NCI-H526 treated with DMSO at 0.1 percent for 48 hours (cell line): Measurements from ENCODE around the gene SLC24A3.

Experiments used
- DNase-seq: peaks from one replicate; lab custom pipeline; 2025; lab: John Stamatoyannopoulos, UW

The SLC24A3 gene

GRCh38 chr20:19504251-19504650, 291.8 kb downstream of the SLC24A3 start:
- no peak for DNase-seq

DNA sequence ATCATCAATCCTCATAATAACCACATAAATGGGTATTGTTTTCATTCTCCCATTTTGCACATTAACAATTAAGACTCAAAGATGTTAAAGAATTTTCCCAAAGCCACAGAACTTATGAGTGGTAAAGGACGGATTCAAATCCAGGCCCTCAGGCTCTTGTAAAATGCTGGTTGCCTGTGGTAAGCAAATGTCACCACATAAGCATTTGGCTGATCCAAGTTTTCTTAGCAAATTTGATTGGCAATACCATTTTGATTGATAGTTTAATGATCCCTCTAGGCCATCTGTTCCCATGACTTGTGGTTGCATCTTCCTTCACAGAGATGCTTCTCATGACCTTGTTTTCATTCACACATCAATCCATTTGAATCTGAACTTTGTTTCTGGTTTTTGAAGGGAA, 293.6 kb downstream of the SLC24A3 start:
- DNase-seq, result no peak

GRCh38 chr20:19508449-19508848, 296.0 kb downstream of the SLC24A3 start:
- no peak for DNase-seq

DNA sequence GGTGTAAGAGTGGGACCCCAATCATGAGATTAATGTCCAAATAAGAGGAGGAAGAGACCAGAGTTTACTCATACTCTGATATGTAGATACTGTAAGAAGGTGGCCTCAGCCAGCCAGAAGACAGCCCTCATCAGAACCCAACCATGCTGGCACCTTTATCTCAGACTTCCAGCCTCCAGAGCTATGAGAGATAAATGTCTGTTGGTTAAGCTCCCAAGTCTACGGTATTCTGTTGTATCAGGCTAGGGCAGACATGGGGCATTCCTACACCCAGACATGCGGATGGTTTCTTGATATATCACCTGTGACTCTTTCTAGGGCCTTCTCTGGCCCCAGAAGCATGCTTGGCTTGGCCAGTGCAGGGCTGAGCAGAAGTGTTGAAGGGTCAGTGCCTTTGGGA, 298.2 kb downstream of the SLC24A3 start:
- no peak for DNase-seq

DNA sequence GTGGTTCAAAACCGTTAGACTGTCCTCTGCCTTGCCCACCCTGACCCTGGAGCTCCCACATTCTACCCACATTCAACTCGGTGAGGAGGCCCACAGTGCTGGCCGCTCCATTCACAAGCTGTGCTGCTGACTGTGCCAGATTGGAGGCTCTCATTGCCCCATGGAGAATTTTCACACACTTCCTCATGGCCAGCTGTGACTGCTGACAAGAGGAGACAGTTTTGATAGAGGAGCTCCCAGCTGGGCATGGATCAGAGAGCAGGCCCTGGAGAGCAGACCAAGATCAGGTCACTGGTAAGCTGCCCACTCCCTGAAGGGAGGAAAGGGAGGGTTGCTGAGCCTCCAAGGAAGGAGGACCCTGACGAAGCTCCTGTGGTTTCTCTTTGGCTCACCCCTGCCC, 299.5 kb downstream of the SLC24A3 start:
- no peak for DNase-seq

- DNase-seq, result no peak
Measured at GRCh38 chr20:19512886-19513677, 300.6 kb downstream of the SLC24A3 start.

DNA sequence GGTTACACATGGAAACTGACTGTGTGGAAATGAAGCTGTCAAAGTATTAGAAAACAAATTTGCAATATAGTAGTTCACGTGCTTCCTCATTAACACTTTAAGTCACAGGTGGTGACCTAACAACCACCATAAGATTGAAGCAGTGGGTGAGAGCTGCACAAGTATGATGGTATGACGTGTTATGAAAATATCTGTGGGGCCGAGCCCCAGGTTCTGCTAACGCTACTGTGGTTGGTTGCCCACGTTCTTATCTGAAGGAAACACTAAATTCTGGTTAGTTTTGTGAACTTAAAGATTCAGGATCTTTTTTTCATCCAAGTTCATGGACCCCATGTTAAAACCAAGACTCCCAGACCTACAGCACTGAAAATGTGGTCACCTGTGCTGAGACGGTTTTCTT, 302.6 kb downstream of the SLC24A3 start:
- no peak for DNase-seq

DNA sequence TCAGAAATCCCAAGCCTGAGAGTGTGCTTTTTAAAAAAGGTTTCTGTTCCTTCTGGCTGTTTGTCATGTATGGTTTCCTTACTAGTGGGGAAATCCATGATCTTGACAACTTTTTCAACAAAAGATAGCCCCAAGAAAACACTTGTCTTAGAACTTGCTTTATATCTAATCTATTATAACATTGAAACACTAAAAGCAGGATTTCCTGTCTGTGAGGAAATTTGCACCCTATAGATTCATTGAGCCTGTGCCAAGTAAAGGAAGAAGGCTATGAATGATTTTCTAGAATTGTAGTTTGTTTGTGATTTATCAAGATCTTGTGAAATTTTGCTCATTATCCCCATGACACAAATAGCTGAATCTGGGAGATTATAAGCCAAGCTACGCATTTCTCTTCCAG, 307.0 kb downstream of the SLC24A3 start:
- DNase-seq, result no peak

DNA sequence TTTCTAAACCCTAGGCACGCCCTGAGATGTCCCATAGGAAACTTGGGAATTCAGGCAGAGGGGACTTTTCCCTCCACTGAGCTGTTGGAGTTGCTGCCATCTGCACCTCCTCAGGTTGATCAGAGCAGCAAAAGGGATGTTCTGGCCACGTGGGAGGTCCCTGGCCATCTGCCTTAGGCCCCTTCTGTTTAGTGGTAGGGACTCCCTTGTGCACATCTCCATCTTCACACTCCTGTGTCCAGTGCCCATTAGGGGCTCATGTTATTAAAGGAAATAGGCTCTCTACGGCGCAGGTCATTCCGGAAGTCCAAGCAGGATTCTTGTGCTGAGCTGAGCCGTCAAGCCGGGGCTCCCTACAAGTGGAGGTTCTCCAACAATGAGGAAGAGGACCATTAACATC, 307.8 kb downstream of the SLC24A3 start:
- DNase-seq, result no peak

GRCh38 chr20:19522071-19522801, 309.8 kb downstream of the SLC24A3 start:
- DNase-seq, result no peak

GRCh38 chr20:19522836-19523590, 310.6 kb downstream of the SLC24A3 start:
- DNase-seq, result no peak

- DNase-seq, result no peak
Measured at GRCh38 chr20:19524691-19525090, 312.2 kb downstream of the SLC24A3 start.

DNA sequence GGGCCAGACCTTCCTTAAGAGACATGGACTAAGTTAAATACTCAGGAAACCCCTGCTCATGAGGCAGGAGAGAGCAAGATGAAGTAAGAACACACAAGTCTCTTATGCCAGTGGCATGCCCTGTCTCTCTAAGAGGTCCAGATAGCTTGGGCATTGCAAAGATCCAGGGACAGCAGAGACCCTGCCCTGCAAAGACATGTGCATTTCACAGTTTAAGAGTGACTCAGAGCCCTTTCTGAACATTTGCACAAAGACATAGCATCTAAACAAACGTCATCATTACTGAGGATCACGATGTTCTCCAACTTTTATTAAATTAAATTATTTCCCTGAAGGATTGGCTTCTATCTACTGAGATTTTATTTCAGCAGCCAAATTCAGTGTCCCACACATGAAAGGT, 315.1 kb downstream of the SLC24A3 start:
- no peak for DNase-seq

DNA sequence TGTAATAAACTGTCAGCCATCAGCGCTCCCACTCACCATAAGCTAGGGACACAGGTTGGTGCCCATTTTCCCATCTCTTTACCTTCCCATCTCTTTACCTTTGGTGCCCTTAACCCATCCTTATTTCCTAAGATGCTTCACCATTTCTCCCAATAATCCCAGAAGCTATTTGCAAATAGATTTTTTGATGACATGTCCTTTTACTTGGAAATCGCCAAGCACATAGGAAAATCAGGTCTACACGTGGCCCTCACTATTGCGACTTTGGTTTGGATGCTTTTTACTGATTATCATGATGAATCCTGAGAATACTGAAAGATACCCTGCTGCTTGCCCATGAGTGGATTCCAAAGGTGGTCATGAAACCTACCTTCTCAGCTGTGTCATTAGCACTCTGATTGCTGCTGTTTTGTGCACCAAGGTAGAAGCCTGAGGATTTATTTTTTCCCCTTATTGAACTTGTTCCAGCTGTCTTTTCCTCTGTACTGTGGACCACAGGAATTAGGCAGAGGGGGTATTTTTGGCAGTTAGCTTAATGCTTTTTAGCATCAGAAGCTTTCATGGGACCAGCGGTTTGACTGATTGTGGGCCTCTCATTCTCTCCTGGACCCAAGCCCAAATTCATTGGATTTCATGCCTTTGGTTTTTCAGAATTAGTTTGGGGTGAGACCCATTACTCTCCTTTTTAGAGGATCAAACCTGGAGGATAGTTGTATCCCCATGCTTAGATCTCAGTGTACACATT, 316.0 kb downstream of the SLC24A3 start:
- no peak for DNase-seq

DNA sequence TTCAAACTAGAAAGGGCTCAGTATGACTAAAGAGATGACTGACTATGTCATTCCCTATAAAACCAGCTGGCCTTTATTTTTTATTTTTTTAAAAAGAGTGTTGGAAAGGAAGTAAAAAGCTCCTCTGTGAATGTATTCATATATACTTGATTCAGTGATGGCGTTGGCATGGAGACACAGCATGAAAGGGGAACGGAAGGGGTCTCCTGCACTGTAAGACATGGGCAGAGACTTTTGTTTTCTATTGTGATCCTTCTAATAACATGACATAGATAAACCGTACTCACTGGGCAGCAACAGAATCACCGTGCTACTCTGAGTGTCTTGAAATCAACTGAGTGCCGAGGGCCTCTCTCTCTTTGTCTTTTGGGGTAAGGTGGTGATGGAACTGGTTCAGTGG, 317.6 kb downstream of the SLC24A3 start:
- DNase-seq, result no peak

DNA sequence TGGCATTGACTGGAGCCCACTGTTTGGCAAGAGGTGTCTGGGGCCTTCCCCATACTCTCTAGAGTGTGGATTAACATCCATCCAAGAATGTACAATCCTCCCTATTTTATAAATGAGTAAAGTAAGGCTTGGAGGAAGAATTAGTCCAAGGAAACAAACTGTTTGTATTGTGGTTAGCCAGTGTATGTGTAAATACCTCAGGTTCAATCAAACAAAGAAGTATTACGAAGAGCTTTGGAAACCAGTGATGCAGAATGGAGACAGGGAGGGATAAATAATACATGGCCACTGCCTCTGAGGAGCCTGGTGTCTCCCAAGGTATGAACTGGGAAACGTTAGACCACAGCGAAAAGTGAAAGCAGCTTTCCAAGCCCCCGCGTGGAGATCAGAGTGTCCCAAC, 319.0 kb downstream of the SLC24A3 start:
- DNase-seq, result no peak

GRCh38 chr20:19538556-19538955, 326.1 kb downstream of the SLC24A3 start:
- DNase-seq, result no peak

DNA sequence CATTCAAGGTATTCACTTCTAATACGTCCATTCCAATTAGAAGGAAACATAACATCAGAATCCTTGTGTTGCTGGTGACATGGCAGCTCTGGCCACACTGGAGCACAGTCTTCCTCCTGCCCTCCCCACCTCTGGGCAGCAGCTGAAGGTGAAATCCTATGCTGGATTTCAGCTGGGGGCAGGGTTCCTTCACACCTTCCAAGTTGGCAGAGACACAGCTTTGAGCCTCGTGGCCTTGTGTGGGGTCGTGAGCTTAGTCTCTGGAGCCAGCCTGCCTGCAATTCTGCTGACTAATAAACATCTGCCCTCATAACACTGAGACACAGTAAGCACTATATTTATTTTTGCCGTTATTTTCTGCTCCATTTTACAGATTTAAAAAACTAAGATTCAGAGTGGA, 326.7 kb downstream of the SLC24A3 start:
- no peak for DNase-seq

- DNase-seq, result no peak
Measured at GRCh38 chr20:19540392-19540791, 327.9 kb downstream of the SLC24A3 start.

- DNase-seq, result no peak
Measured at GRCh38 chr20:19543101-19543500, 330.7 kb downstream of the SLC24A3 start.

GRCh38 chr20:19544684-19545083, 332.2 kb downstream of the SLC24A3 start:
- DNase-seq, result no peak

GRCh38 chr20:19546648-19547047, 334.2 kb downstream of the SLC24A3 start:
- no peak for DNase-seq
